ENCODE measurements around the gene CLEC18B.
"Not testable (repeated sequence)": the region's sequence is repeated elsewhere in the genome, so short reads cannot be mapped to it uniquely, and the experiment has no call there.

CLEC18B gene

GRCh38 chr16:74420612-74421481, at the start of gene CLEC18B:
TSS of gene CLEC18B (minus strand) at chr16:74421478. CDS start at chr16:74421270, 208 bp downstream.
- not testable (repeated sequence) for DNase-seq

- no peak for DNase-seq
These were observed 48.7 kb upstream of the CLEC18B start for GRCh38 chr16:74469946-74470478.

- DNase-seq, result no peak
These were observed 47.7 kb upstream of the CLEC18B start for GRCh38 chr16:74468807-74469525.

GRCh38 chr16:74466872-74467271, 45.6 kb upstream of the CLEC18B start:
- no peak for DNase-seq

GRCh38 chr16:74465851-74466685, 44.8 kb upstream of the CLEC18B start:
- no peak for DNase-seq

GRCh38 chr16:74465281-74465680, 44.0 kb upstream of the CLEC18B start:
- no peak for DNase-seq

GRCh38 chr16:74463888-74464287, 42.6 kb upstream of the CLEC18B start:
- DNase-seq, result no peak

GRCh38 chr16:74462361-74462760, 41.1 kb upstream of the CLEC18B start:
- no peak for DNase-seq

GRCh38 chr16:74461826-74462225, 40.5 kb upstream of the CLEC18B start:
- no peak for DNase-seq

- no peak for DNase-seq
These were observed 39.3 kb upstream of the CLEC18B start for GRCh38 chr16:74460542-74460941.

GRCh38 chr16:74456290-74456625, 35.0 kb upstream of the CLEC18B start:
- no peak for DNase-seq

- no peak for DNase-seq
These were observed 34.5 kb upstream of the CLEC18B start for GRCh38 chr16:74455619-74456289.

GRCh38 chr16:74455213-74455612, 33.9 kb upstream of the CLEC18B start:
- no peak for DNase-seq

- DNase-seq, result no peak
These were observed 30.9 kb upstream of the CLEC18B start for GRCh38 chr16:74451951-74452758.

GRCh38 chr16:74450967-74451760, 29.9 kb upstream of the CLEC18B start:
- no peak for DNase-seq

GRCh38 chr16:74450236-74450635, 29.0 kb upstream of the CLEC18B start:
- DNase-seq, result no peak

GRCh38 chr16:74449470-74449869, 28.2 kb upstream of the CLEC18B start:
- DNase-seq, result no peak

GRCh38 chr16:74448990-74449389, 27.7 kb upstream of the CLEC18B start:
- DNase-seq, result no peak

GRCh38 chr16:74447578-74447977, 26.3 kb upstream of the CLEC18B start:
- no peak for DNase-seq

- DNase-seq, result no peak
These were observed 25.6 kb upstream of the CLEC18B start for GRCh38 chr16:74446866-74447265.

All from activated CD4-positive, CD25-positive, alpha-beta regulatory T cell (primary cell).